K562 (cell line): ENCODE data around the gene OR10H2. TPM values are rescaled to one million over a fixed set of nuclear protein-coding genes. Genes with fewer than 3 reads are reported as not detected.

Source experiments
- ATAC-seq: fragments of 200-7000 bp; cut with Tn5 transposase; 3 replicates; pipeline ENCODE4 v1.9.1; 2020; ENCODE audit warnings: moderate library complexity
- BruUV-seq: library from RNA; stranded (reverse); fragments of 400-500 nt; replicated peaks from 2 replicates; lab custom pipeline; 2021; lab: Mats Ljungman, UMichigan
- CTCF ChIA-PET: fragments of 300-600 bp; formaldehyde crosslinking; extraction: SDS; loops from one replicate; lab custom pipeline; 2021; ENCODE audit warnings: low intra/inter-chr PET ratio; lab: Yijun Ruan, JAX
- POLR2A ChIA-PET: fragments of 300-600, 350-650 bp; sonication (Branson Sonifier 250); formaldehyde crosslinking; extraction: SDS; loops from one replicate; lab custom pipeline; 2021; ENCODE audit warnings: antibody characterized with exemption, inconsistent platforms; lab: Yijun Ruan, JAX
- DNase-seq, 4 experiments: peaks; one replicate each; pipeline versions ENCODE4 v3.0.0 to v3.0.0-alpha.2; 2011 to 2018; ENCODE audit warnings: low spot score in 3 of 4, mixed read lengths in 3 of 4; ENCODE audit errors: extremely low read depth in 1 of 4
- FAIRE-seq: peaks from 2 replicates; lab custom pipeline; 2011; peaks lifted over from hg19 to GRCh38; lab: Jason Lieb, UNC
- H2AFZ ChIP-seq: 2 replicates; pipeline ENCODE4 v1.6.0; 2011; ENCODE audit warnings: low read depth, low read length, control low read depth, inconsistent platforms
- H3K27ac ChIP-seq: fragments of 200-600 bp; 3 replicates; pipeline ENCODE4 v1.8.0; 2011; ENCODE audit warnings: low read depth, mild to moderate bottlenecking, control low read depth, inconsistent platforms, low read length, moderate library complexity, mixed read lengths; ENCODE audit errors: extremely low read depth
- H3K27me3 ChIP-seq, 2 experiments: fragments of 300-600 bp in 1 of 2; 2 replicates in 1 of 2; 3 replicates in 1 of 2; pipeline versions ENCODE4 v1.6.0 to v1.8.0; 2011; ENCODE audit warnings: inconsistent platforms in 2 of 2, low read length in 2 of 2, mild to moderate bottlenecking in 1 of 2, mixed read lengths in 1 of 2, moderate library complexity in 1 of 2; ENCODE audit not compliant: control insufficient read depth in 2 of 2, insufficient read depth in 2 of 2
- H3K36me3 ChIP-seq: fragments of 300-600 bp; 3 replicates; pipeline ENCODE4 v1.8.0; 2011; ENCODE audit warnings: mild to moderate bottlenecking, low read length, inconsistent platforms; ENCODE audit not compliant: control insufficient read depth, insufficient read depth
- H3K4me1 ChIP-seq, 2 experiments: fragments of 200-600 bp in 1 of 2; replicated peaks in 1 of 2; 2 replicates in 1 of 2; 3 replicates in 1 of 2; pipeline versions ENCODE4 v1.5.1 to v1.8.0; 2011; ENCODE audit warnings: inconsistent platforms in 2 of 2, low read length in 2 of 2, mild to moderate bottlenecking in 1 of 2, mixed read lengths in 1 of 2, moderate library complexity in 1 of 2; ENCODE audit not compliant: control insufficient read depth in 2 of 2, insufficient read depth in 2 of 2
- H3K4me2 ChIP-seq: 2 replicates; pipeline ENCODE4 v1.6.1; 2011; ENCODE audit warnings: low read length, control low read depth, inconsistent platforms, mixed read lengths; ENCODE audit not compliant: insufficient read depth
- H3K4me3 ChIP-seq: fragments of 200-600 bp; sonication (generic), shearing (Covaris generic); 2 replicates; pipeline ENCODE4 v1.5.1; 2016; ENCODE audit warnings: control low read depth, inconsistent platforms
- H3K79me2 ChIP-seq: fragments of 200-600 bp; 3 replicates; pipeline ENCODE4 v1.8.0; 2011; ENCODE audit warnings: low read length, inconsistent platforms; ENCODE audit not compliant: control insufficient read depth, insufficient read depth
- H3K9ac ChIP-seq, 2 experiments: 2 replicates each; pipeline versions ENCODE4 v1.6.0 to v1.6.1; 2011; ENCODE audit warnings: low read depth in 2 of 2, low read length in 2 of 2, control low read depth in 1 of 2, inconsistent platforms in 1 of 2, mild to moderate bottlenecking in 1 of 2, mixed read lengths in 1 of 2; ENCODE audit not compliant: insufficient read depth in 1 of 2
- H3K9me1 ChIP-seq: one replicate; pipeline ENCODE4 v1.6.0; 2011; ENCODE audit warnings: inconsistent platforms, mild to moderate bottlenecking, low read length, moderate library complexity; ENCODE audit not compliant: control insufficient read depth, insufficient read depth
- H3K9me3 ChIP-seq: replicated peaks from 2 replicates; pipeline ENCODE4 v1.5.1; 2011; ENCODE audit warnings: low read depth, low read length, inconsistent platforms; ENCODE audit not compliant: control insufficient read depth, insufficient read depth
- H4K20me1 ChIP-seq: replicated peaks from 2 replicates; pipeline ENCODE4 v1.6.1; 2011; ENCODE audit warnings: low read length, inconsistent platforms, mixed read lengths; ENCODE audit not compliant: control insufficient read depth, insufficient read depth
- CBX1 ChIP-seq: sonication (generic); IDR thresholded peaks from 2 replicates; pipeline ENCODE4 v1.6.1; 2016; ENCODE audit warnings: antibody characterized with exemption, low read depth, mild to moderate bottlenecking
- ESRRA ChIP-seq: fragments of 450-650 bp; IDR thresholded peaks from 2 replicates; pipeline ENCODE4 v1.6.1; 2014; ENCODE audit warnings: low read depth, mild to moderate bottlenecking, moderate library complexity, borderline replicate concordance
- IFI16 ChIP-seq: fragments of 250-450 bp; sonication (Bioruptor Pico); IDR thresholded peaks from 2 replicates; pipeline ENCODE4 v2.1.2; 2022; ENCODE audit warnings: mild to moderate bottlenecking, inconsistent platforms
- MEIS2 ChIP-seq: fragments of 450-650 bp; IDR thresholded peaks from 2 replicates; pipeline ENCODE4 v1.6.1; 2014; ENCODE audit warnings: mild to moderate bottlenecking; ENCODE audit not compliant: partially characterized antibody
- NFIX ChIP-seq: fragments of 250-450 bp; sonication (Bioruptor Pico); IDR thresholded peaks from 2 replicates; pipeline ENCODE4 v1.4.0; 2020; ENCODE audit warnings: low read depth, mild to moderate bottlenecking, moderate library complexity
- RBFOX2 ChIP-seq: fragments of 200-400 bp; formaldehyde crosslinking; IDR thresholded peaks from 2 replicates; pipeline ENCODE4 v1.6.1; 2017; ENCODE audit warnings: low read depth, mild to moderate bottlenecking, low read length, moderate library complexity
- SMAD1 ChIP-seq: fragments of 150-350 bp; IDR thresholded peaks from 2 replicates; pipeline ENCODE4 v1.6.1; 2014; ENCODE audit warnings: low read length, low read depth; ENCODE audit not compliant: partially characterized antibody
- TAF15 ChIP-seq: fragments of 200-400 bp; formaldehyde crosslinking; IDR thresholded peaks from 2 replicates; pipeline ENCODE4 v1.6.1; 2017; ENCODE audit warnings: mild to moderate bottlenecking, low read depth, low read length, moderate library complexity
- ZFP30 ChIP-seq: fragments of 250-450 bp; sonication (Bioruptor Pico); IDR thresholded peaks from 2 replicates; pipeline ENCODE4 v1.8.0; 2022; ENCODE audit warnings: moderate library complexity, mild to moderate bottlenecking, inconsistent platforms, borderline replicate concordance
- ZNF232 ChIP-seq: sonication (generic); formaldehyde crosslinking; IDR thresholded peaks from 2 replicates; pipeline ENCODE4 v1.8.0; 2022; ENCODE audit warnings: mild to moderate bottlenecking, missing genetic modification reagents
- WGBS: fragments of 100-300 bp; shearing (Covaris generic); methylation state at CpG from one replicate; pipeline ENCODE4 v1.1.6; 2016; ENCODE audit warnings: low coverage, mixed read lengths; ENCODE audit not compliant: insufficient coverage; ENCODE audit errors: missing lambda C conversion rate; 5-methylcytosine and 5-hydroxymethylcytosine counted together
- in situ Hi-C: fragments of 300-500 bp; cut with MboI; formaldehyde crosslinking; loops from 4 replicates; pipeline ENCODE4 v1.15.0; 2018; ENCODE audit warnings: inconsistent platforms, mixed read lengths
- intact Hi-C: fragments of 100-400 bp; cut with micrococcal nuclease; formaldehyde crosslinking; loops from 2 replicates; pipeline ENCODE4 v1.14.2; 2022
- polyA plus RNA-seq, 8 experiments: library from polyadenylated mRNA; depleted of rRNA in 4 of 8; stranded (reverse) in 5 of 8; unstranded in 3 of 8; fragments of >200 nt; fragmentation: Nextera tagmentation in 2 of 8; fragmentation: Illumina TruSeq in 1 of 8; extraction: Ambion mirVana in 2 of 8; extraction: Trizol in 1 of 8; gene quantifications; 2 replicates each; pipeline versions ENCODE4 v1.2.1 to v1.2.3, GENCODE V29; 2011 to 2014; ENCODE audit warnings: inconsistent platforms in 1 of 8, missing spikeins in 1 of 8
- total RNA-seq, 7 experiments: library from RNA; depleted of rRNA in 6 of 7; stranded (reverse); fragments of >200 nt in 6 of 7; fragmentation: Illumina TruSeq in 2 of 7; extraction: Trizol in 2 of 7; gene quantifications; 2 replicates each; pipeline versions ENCODE4 v1.2.1 to v1.2.3, GENCODE V29; 2011 to 2021; ENCODE audit warnings: low replicate concordance in 1 of 7
- TF ChIP-seq, protein P1 (sequence below): IDR thresholded peaks from 2 replicates; pipeline ENCODE4 v1.6.1; 2011; ENCODE audit warnings: borderline replicate concordance, low read depth, mild to moderate bottlenecking, moderate library complexity, low read length; ENCODE audit not compliant: insufficient read depth, poor library complexity, severe bottlenecking
- TF ChIP-seq, protein P2 (sequence below): sonication (generic); formaldehyde crosslinking; IDR thresholded peaks from 2 replicates; pipeline ENCODE4 v1.8.0; 2022; ENCODE audit warnings: mild to moderate bottlenecking, missing genetic modification reagents
- TF ChIP-seq, protein P3 (sequence below): fragments of 450-650 bp; IDR thresholded peaks from 2 replicates; pipeline ENCODE4 v1.6.1; 2016
- TF ChIP-seq, protein P4 (sequence below), 3 experiments: IDR thresholded peaks in 2 of 3; conservative IDR thresholded peaks in 1 of 3; 2 replicates each; pipeline ENCODE4 v1.5.1; 2011 to 2012; ENCODE audit warnings: low read length in 3 of 3, mild to moderate bottlenecking in 3 of 3, control low read depth in 2 of 3, improper control_type of control experiment in 1 of 3, inconsistent platforms in 1 of 3, low read depth in 1 of 3, mixed read lengths in 1 of 3, moderate library complexity in 1 of 3; ENCODE audit not compliant: insufficient read depth in 2 of 3

Gene OR10H2
- total and polyA plus RNA-seq, 9 of the 15 experiments (the other 6 are each of a cell fraction or from before 2014, with no cell fraction given) = not detected

DNA sequence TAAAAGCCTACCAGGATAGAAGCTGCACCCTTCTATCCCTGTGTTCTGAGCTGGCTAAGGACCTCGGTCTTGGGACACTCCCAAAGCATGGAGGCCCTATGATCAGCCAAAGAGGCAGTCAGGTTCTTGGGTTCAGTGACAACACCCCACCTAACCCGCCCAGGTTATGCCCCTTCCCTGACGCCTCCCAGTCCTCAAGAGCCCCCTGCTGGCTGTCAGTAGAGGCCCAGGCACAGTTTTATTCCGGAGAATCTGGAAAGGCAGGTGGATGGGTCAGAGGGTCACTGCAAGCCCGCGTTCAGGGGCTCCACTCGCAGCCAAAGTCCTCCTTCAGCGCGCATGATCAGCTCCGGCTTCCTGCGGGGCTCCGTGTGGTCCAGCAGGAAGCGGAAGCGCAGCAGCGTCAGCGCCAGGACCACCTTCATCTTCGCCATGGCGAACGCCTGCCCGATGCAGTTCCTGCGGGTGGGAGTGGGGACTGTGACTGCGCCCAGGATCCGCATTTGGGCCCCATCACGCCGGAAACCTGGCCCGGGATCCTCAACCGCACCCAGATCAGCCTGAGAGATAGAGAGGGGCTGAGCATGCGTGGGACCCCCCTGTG, 32.2 kb downstream of the OR10H2 start:
- DNase-seq (peak in 3 of 4 experiments; percentile 21 to 41 (median 32)), FAIRE-seq (no peak), ATAC-seq (peak; percentile 58)
- Histone ChIP-seq H3K4me1 (peaks cover 0 to 6% of the 10 kb centered on the region in 2 experiments; a peak in 2 of 5 replicates), H3K9me3 (no peaks in the 10 kb centered on the region), H3K9me1 (no peaks in the 10 kb centered on the region), H4K20me1 (no peaks in the 10 kb centered on the region), H3K4me2 (no peak overlapping the region), H3K79me2 (no peaks in the 10 kb centered on the region), H3K9ac (peak overlapping the region in 1 of 2 experiments; percentile 13; a peak in 1 of 4 replicates), H3K27me3 (peaks cover 0 to 20% of the 10 kb centered on the region in 2 experiments; a peak in 2 of 5 replicates), H3K4me3 (no peak overlapping the region), H3K27ac (no peak overlapping the region), H3K36me3 (no peaks in the 10 kb centered on the region), H2AFZ (no peak overlapping the region)
- ChIA-PET POLR2A (no interaction called here), CTCF (interaction anchor here (0.6 kb wide), 2 partner anchors 174 to 845 kb away, joined by 3 to 6 read pairs; no protein-coding TSS in a partner anchor)
- in situ Hi-C loops = no loop called here
- WGBS = 1% methylated on average over 20 of the region's 28 CpGs
- intact Hi-C loops = loop anchor here (5.0 kb wide), 1 partner anchor 128 kb away; no protein-coding TSS in a partner anchor
- no TSS peak for BruUV-seq
- TF ChIP-seq IFI16 (CRISPR knock-in tag) = no peak
- no peak for TF ChIP-seq ZNF232 (CRISPR knock-in tag)
- TF ChIP-seq, protein P1, sequence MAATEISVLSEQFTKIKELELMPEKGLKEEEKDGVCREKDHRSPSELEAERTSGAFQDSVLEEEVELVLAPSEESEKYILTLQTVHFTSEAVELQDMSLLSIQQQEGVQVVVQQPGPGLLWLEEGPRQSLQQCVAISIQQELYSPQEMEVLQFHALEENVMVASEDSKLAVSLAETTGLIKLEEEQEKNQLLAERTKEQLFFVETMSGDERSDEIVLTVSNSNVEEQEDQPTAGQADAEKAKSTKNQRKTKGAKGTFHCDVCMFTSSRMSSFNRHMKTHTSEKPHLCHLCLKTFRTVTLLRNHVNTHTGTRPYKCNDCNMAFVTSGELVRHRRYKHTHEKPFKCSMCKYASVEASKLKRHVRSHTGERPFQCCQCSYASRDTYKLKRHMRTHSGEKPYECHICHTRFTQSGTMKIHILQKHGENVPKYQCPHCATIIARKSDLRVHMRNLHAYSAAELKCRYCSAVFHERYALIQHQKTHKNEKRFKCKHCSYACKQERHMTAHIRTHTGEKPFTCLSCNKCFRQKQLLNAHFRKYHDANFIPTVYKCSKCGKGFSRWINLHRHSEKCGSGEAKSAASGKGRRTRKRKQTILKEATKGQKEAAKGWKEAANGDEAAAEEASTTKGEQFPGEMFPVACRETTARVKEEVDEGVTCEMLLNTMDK = peak; percentile 71
- no peak for TF ChIP-seq ESRRA
- no peak for TF ChIP-seq CBX1
- no peak for TF ChIP-seq TAF15
- TF ChIP-seq, protein P2, sequence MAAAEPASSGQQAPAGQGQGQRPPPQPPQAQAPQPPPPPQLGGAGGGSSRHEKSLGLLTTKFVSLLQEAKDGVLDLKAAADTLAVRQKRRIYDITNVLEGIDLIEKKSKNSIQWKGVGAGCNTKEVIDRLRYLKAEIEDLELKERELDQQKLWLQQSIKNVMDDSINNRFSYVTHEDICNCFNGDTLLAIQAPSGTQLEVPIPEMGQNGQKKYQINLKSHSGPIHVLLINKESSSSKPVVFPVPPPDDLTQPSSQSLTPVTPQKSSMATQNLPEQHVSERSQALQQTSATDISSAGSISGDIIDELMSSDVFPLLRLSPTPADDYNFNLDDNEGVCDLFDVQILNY (CRISPR knock-in tag) = no peak
- TF ChIP-seq, protein P3, sequence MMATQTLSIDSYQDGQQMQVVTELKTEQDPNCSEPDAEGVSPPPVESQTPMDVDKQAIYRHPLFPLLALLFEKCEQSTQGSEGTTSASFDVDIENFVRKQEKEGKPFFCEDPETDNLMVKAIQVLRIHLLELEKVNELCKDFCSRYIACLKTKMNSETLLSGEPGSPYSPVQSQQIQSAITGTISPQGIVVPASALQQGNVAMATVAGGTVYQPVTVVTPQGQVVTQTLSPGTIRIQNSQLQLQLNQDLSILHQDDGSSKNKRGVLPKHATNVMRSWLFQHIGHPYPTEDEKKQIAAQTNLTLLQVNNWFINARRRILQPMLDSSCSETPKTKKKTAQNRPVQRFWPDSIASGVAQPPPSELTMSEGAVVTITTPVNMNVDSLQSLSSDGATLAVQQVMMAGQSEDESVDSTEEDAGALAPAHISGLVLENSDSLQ = no peak
- no peak for TF ChIP-seq MEIS2
- TF ChIP-seq ZFP30 = no peak
- no peak for TF ChIP-seq SMAD1
- TF ChIP-seq, protein P4, sequence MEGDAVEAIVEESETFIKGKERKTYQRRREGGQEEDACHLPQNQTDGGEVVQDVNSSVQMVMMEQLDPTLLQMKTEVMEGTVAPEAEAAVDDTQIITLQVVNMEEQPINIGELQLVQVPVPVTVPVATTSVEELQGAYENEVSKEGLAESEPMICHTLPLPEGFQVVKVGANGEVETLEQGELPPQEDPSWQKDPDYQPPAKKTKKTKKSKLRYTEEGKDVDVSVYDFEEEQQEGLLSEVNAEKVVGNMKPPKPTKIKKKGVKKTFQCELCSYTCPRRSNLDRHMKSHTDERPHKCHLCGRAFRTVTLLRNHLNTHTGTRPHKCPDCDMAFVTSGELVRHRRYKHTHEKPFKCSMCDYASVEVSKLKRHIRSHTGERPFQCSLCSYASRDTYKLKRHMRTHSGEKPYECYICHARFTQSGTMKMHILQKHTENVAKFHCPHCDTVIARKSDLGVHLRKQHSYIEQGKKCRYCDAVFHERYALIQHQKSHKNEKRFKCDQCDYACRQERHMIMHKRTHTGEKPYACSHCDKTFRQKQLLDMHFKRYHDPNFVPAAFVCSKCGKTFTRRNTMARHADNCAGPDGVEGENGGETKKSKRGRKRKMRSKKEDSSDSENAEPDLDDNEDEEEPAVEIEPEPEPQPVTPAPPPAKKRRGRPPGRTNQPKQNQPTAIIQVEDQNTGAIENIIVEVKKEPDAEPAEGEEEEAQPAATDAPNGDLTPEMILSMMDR (IDR thresholded peaks at IDR 0.05 in 2 of 3, conservative IDR thresholded peaks at IDR 0.05 in 1 of 3; ENCODE audit: insufficient read depth in 2 of 3, low read depth in 1 of 3, low read length in 3 of 3) = peak; percentile 53 to 55 (median 54)
- no peak for TF ChIP-seq NFIX (CRISPR knock-in tag)
- no peak for TF ChIP-seq RBFOX2
